SIG-M5 treated with dmso at 0.1 percent for 504 hours (cell line): ENCODE data around the gene SCN4B.

Experiments
- DNase-seq: peaks from one replicate; lab custom pipeline; 2025; ENCODE audit not compliant: unreplicated experiment; lab: John Stamatoyannopoulos, UW

SCN4B gene

DNA sequence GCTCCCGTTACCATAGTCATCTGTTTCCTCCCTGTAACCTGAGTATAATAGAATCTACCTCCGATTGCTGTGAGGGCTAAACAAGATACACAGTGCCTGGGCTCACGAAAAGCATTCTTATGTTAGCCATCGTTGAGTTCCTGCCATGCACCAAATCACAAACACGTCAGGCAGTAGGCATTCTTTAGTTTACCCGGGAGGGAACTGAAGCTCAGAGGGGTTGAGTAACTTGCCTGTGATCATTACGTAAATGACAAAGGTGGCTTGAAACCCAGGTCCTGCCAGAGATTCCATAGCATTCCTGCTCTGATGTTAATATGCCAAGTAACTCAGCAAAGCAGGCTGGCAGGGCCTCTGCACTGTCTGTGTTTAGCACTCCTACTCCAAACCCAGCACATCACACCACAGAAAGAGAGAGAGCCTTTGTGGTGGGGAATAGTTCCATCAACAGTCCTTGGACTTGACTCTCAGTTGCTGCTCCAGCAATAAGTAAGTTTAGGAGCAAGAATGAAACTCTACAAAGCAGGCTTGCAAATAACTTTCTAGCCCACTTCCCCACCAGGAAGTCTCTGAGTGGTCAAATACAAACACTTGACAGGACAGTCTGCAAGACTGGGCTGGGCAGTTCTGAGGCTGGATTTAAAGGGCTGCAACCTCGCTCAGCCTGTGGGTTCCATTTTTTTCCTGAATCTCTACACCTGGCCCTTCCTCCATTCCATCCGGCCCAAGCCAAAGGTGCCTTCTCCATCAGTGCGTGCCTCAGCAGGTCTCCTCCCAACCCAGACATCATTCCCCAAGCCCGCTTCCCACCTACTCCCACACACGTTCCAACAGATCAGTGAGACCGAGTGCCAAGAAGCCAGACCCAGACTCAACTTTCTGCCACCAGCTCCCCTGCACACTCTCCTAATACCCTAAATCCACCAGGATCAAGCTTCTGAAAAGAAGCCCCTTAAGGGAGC, 22.7 kb upstream of the SCN4B start:
- DNase-seq: no peak

DNA sequence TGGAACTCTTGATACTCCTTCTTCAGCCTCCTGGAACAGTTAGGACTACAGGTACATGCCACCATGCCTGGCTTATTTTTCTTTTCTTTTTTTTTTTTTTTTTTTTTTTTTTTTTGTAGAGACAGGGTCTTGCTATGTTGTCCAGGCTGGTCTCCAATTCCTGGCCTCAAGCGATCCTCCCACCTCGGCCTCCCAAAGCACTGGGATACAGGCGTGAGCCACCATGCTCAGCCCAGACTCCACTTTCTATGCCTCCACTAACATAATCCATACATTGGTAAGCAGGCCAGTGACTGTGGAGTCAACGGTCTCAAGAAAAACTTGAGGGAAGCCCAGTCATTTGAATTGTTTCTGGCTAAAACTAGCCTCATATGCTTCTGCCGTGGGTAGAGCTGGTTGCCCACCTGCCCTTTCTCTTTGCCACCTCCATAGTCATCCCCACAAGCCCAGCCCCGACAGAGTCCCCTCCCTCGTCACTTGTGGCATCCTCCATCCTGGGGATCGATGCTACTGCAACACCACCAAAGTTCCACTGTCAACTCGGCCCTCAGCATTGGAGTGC, 21.5 kb upstream of the SCN4B start:
- no peak for DNase-seq

DNA sequence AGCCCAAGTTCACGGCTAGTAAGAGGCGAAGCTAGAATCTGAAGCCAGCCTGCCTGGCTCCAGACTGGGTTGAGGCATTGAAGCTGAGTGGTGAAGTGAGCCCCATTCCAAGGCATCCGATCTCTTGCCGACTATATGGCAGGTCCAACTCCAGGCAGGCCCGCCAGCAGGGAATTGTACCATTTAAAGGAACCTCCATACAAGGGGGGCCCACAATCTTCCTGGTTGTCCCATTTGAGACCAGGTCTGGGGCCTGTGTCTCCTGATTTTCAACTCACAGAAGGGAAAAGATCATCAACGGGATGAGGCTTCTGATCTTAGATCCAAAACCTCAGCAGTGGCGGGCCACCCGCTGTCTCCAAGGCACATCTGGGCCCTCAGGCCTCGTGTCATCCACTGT, 19.7 kb upstream of the SCN4B start:
- no peak for DNase-seq

DNA sequence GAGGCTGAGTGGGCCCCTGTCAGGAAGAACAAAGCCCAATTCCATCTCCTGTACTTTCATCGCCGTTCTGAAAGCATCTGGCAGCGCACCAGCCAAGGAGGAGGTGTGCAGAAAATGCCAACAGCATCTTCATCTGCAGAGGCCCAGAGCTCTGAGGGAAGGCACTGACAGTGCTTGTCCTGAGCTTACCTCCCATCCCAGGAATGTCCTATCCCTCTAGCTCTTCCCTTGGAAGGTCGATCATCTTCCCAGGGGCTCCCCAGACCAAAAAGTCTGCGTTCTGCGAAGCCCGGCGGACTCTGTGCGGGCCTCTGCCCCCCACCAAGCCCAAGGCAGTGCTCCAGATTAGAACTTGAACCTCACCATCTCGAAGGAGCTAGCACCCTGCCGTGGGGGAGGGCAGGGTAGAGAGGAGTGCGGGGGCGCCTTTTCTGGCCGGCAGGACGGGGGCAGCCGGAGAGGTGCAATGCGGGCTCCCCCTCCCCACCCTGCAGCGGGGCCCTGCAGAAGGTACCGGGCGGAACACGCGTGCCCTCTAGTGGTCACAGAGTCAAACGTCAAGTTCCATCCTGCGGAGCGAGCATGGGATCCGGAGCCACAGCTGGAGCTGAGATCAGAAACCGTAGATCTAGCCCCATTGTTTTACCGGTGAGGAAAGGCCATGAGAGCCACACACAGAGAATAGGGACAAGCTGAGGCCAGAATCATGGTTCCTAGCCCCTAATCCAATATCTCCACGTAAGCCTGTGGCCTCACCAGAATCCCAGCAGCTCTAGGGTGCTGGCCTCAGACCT, 18.8 kb upstream of the SCN4B start:
- peak; percentile 47 for DNase-seq

DNA sequence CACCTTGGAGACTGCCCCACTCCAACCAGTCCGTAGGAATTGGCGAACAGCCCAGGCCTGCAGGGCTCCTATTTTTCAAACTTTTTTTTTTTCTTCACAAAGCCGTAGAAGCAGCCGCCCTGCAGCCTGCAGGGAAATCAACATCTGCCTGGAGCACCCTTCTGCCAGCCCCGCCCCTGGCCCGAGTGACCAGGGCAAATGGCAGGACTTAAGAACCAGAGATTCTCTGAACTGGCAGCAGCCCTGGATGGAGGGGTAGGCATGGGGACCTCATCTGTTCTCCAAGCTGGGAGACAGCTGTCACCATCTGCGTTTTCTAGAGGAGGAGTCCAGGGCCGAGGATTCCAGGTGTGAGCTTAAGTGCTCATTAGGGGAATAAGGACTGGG, 18.3 kb upstream of the SCN4B start:
- no peak for DNase-seq

DNA sequence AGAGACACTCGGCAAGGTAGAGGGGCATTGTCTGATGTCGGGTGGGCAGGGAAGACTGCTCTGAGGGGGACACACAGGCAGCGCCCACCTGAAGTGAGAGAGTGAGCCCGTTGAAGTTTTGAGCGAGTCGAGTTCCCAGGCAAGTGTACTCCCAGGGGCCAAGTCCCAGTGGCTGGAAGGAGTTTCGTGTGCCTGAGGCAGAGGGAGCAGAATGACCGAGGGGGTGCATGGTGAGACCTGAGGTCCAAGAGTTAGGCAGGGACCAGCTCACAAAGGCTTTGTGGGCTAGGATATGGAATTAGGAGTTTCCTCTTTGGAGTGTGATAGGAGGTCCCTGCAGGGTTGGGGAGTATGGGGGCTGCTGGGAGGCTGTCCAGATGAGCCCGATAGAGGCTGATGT, 17.6 kb upstream of the SCN4B start:
- DNase-seq: no peak

DNA sequence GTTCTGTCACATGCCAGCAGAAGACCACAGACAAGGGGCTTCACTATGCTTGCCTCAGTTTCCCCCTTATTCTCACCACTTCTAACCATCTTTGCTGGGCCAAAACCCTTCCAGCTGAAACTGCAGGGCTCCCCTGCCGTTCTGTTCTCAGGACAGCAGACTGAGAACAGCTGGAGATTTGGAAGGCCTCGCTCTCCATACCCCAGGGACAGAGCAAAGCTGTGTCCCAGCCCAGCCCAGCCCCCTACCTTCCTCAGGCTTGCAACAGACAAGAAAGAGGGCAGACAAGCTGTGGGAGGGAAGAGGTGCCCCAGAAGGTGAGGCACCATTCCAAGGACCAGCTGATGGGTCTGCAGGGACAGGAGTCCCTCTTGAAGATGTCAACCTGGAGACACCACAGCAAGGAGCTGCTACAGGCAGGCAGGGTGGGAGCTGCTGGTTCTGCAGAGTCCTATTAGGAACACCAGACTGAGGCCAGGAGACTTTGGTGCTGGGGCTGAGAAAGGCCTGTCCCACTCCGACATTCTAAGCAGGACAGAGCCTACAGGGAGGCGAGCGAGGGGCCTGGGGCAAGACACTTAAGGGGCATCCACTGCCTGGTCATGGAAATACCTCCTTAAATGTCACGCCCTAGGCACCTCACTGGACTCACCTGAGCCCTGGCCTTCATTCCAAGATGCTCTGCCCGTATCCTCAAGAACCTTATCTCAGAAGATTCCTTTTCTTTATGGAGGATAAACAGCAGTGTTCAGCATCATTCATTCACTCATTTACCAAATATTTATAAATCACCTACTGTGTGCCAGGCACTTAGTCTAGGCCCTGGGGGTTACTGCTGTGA, 16.9 kb upstream of the SCN4B start:
- no peak for DNase-seq

DNA sequence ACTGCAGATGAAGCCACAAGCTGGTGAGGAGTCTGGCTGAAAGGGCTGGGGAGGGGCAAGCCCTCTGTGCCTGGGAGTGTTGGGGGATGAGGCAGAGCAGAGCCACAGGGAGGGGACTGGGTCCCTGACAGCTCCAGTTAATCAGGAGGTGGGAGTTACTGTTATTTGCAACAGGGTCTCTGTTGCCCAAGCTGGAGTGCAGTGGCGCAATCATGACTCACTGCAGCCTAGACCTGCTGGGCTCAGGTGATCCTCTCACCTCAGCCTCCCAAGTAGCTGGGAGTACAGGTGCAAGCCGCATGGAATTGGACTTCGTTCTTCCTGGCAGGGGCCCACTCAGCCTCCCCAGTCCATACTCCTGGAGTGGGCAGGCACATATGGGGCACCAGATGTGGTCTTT, 16.1 kb upstream of the SCN4B start:
- no peak for DNase-seq

DNA sequence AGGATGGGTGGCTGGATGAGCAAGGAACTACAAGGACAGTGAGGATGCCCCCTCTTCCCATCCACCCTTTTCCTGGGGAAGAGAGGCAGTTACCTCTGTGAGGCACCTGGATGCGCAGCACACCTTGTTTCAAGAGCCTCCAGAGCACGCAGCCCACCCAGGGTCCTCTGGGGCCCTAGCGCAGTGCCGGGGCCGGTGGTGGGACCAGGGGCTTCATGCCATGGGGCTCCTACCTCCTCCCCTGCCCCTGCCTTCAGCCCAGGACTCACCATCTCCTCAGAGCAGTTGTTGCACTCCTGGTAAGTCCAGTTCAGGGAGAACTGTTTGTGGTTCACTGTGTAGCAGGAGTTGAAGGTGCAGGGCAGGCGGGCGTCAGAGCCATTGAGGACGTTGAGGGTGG, 15.7 kb upstream of the SCN4B start:
- DNase-seq: no peak

DNA sequence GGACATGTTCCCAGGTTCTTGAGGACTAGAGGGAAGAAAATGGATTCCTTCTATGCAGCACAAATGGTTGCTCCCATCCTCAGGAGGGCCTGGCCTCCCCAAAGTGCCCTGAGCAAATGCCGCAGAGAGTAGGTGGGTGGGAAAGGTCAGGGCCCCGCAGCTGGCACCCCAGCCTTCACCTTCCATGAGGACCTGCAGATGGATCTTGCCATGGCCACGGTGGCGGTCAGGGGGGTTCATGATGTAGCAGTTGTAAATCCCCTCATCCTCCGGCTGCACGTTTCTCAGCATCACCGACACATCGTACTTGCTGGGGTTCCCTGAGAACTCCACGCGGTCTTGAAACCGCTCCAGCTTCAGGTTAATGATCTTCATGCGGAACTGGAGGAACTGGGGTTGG, 15.3 kb upstream of the SCN4B start:
- DNase-seq: no peak

DNA sequence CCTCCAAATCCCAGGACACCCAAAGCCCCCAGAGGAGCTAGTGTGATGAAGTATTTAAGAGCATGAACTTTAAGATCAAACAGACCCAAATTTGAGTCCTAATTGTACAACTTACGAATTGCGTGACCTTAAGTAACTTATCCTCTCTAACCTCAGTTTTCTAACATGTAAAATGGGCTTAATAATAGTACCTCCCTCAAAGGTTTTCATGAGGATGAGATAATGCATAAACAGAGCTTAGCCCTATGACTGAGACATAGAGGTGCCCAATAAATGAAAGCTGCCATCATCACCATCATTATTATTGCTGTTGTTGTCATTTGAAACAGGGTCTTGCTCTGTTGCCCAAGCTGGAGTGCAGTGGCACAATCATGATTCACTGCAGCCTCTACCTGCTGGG, 14.6 kb upstream of the SCN4B start:
- DNase-seq: no peak

DNA sequence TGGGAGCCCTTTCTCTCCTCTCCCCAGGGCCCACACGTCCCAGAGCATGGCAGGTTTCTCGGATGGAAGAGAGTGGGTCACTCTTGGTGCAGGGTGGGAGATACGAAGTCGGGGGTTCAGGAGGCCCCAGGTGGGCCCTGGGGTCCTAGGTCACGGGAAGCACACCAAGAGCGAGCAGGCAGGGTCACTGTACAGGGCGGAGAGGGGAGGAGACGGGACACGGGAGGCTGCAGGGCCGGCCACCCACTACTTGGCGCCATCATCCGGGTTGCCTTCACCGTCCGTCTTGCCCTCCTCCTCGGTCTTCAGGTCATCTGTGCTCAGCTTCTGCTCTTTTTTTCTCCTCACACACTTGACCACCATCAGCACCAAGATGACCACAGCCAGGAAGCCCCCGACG, 14.0 kb upstream of the SCN4B start:
- DNase-seq: no peak

DNA sequence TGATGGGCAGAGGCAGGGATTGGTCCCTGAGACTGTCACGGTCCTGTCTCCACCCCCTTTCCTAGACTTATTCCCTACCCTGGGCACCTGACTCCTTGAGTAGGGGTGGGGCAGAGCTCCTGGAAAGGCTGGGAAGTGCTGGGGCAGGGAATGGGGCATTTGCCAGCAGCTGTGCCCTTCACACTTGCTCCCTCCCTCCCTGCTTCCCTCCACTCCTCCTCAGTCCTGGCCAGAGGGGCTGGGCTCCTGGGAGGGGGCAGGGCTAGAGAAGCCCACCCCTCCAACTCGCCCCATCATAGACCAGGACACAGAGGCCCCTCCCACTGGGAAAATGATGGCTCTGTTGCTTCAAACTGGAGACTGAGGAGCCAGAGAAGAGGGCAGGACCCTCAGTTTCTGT, 12.3 kb upstream of the SCN4B start:
- DNase-seq: no peak

DNA sequence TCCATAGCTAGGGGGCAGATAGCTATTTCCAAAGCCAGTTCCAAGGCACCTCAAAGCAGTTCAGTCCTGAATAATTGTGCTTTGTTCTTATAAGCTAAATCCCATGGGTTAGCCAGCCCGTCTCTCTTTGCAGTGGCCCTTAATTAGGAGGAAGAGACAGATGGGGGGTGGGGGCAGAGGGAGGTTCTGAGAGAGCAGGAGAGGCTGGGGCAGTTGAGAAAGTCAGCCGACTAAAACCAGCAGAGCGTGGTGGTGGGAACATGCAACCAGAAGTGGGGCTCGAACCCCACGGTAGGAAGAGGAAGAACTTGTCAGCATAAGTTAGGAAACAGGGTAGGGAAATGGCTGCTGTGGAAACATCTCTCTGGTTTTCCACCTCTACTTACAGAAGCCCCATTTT, 10.9 kb upstream of the SCN4B start:
- DNase-seq: no peak

DNA sequence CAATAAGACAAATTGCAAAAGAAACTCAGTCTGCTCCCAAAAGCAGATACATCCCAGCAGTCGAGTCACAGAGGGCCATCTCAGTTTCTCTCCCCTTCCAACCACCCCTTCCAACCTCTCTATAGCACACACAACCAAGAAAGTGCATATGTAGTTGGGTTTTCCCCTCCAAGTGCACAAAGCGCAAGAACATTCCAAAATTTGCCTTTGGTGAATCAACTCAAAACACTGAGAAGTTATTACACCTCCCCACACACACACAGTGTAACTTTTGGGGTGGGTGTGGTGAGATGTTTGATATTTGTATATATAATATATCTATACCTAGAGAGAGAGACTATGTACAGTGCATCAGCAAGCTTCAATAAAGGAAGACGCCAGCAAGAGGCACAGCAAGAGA, 10.2 kb upstream of the SCN4B start:
- DNase-seq: no peak

DNA sequence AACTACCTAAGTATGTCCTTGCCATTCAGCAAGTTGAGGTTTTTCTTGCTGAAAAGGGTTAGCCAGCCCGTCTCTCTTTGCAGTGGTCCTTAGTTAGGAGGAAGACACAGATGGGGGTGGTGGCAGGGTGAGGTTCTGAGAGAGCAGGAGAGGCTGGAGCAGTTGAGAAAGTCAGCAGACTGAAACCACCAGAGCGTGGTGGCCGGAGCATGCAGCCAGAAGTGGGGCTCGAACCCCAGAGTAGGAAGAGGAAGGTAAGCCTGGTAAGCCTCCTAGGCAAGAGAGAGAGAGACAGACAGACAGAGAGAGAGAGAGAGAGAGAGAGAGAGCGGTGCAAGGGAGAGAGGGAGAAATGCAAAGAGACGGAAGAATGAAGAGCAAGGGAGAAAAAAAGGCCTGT, 9.2 kb upstream of the SCN4B start:
- no peak for DNase-seq

DNA sequence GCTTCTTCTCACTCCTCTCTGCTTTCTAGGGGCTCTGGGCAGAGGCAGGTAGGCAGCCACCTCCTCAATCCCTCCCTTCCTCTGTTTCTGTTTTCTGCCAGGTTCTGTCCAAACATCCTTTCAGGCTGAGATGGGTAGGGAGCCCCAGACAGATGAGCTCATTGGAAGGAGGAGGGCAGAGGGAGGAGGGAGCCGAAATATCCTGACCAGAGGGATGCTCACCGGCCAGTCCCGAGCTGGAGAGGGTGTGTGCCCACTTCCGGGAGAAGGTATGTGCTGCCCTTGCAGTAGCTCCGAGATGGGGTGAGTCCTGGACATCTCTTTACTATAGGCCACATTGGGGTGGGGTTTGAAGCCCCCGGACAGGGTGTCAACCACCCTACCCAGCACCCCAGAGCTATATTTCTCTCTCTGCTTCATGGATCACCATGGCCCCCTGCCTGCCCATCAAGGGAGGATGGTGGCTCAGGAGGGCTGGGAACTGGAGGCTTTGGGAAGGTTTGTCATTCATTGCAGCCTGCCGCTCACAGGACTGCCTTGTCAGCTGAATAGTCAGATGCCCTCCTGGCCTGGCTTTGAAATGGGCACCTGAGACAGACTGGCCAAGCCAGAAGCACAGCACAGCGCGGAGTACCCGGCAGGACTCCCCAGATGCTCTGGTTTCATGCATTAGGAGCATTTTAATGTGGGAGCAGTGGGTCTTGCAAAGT, 4.7 kb upstream of the SCN4B start:
- no peak for DNase-seq

DNA sequence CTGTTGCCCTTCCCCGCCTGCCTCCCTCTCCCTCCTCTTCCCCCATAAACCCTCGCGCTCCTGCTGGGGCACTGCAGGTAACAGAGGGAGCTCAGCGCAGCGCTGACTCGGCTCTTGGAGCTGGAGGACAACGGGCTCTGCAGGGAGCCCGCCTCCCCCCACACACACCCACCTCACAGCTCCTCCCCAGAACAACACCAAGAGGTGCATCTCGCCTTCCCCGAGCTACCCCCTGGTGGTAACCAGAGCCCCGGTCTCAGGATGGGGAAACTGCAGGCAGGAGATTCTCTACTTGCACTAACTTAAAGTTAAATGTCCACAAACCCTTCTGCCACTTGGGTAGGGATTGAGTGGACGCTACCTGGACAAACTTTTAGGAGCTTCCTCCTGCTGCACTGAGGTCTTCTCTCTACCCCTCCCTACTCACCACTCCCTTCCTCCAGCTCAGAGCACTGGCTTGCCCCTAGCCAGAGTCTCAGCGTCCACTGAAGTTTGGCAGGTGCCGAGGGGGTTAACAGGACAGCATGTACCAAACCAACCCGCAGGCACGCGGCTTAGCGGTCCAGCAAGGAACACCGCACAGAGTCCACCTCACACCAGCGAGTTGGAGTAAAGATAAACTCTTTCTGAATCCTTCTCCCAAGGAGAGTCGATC, 4.0 kb upstream of the SCN4B start:
- DNase-seq: peak; percentile 9

DNA sequence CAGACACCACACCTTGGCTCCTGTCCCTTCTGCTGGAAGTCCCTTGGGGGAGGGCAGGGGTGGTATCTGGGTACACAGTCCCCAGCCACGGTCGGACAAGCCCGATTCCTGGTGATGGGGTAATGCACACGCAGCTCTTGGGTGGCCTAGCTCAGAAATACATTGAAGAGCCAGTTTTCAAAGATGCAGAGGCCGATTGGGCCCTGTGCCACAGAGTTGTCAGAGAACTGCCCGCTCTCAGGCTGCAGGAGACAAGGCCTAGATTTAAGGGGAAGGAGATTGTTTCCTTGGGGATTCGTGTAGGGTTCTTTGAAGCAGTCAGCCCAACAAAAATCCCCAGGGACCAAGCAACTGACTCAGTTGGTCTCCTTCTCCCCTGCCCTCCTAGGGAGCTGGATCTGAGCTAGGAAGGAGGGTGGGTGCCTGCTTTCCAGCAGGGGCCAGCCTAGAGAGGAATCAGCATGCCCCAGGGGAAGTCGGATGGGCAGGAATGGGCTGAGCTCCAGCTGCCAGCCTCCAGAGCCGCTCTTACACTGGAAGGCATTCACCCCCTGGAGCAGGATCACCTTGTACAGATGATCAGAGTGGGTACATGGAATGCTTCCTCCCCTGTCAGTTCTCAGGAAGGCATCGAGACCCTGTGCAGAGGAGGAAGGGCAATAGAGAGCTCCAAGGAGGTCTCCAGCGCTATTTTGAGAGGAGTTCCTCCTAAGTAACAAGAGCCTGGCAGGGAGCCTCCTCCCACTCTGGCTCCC, 3.3 kb upstream of the SCN4B start:
- no peak for DNase-seq
